Left ventricle myocardium inferior (tissue), 1 donor: Measurements from ENCODE around the gene CA10. TPM values are rescaled to one million over a fixed set of nuclear protein-coding genes. Genes with fewer than 3 reads are reported as not detected.

Experiments
- DNase-seq: peaks from one replicate; pipeline ENCODE4 v3.0.0-alpha.2; 2020
- H3K27ac ChIP-seq: fragments of 200-600 bp; replicated peaks from 2 replicates; pipeline ENCODE4 v1.8.0; 2021
- H3K27me3 ChIP-seq: fragments of 200-600 bp; 2 replicates; pipeline ENCODE4 v1.8.0; 2021; ENCODE audit warnings: low read depth
- H3K36me3 ChIP-seq: fragments of 200-600 bp; 2 replicates; pipeline ENCODE4 v1.8.0; 2021
- H3K4me1 ChIP-seq: fragments of 200-600 bp; 2 replicates; pipeline ENCODE4 v1.8.0; 2021
- H3K4me3 ChIP-seq: fragments of 200-600 bp; 2 replicates; pipeline ENCODE4 v1.8.0; 2021; ENCODE audit warnings: mild to moderate bottlenecking, moderate library complexity
- H3K9me3 ChIP-seq: fragments of 200-600 bp; replicated peaks from 2 replicates; pipeline ENCODE4 v1.8.0; 2021
- CTCF ChIP-seq: fragments of 200-600 bp; IDR thresholded peaks from 2 replicates; pipeline ENCODE4 v1.8.0; 2021; ENCODE audit warnings: antibody characterized with exemption, mild to moderate bottlenecking, borderline replicate concordance
- intact Hi-C: fragments of 100-400 bp; cut with micrococcal nuclease; formaldehyde crosslinking; loops from one replicate; pipeline ENCODE4 v1.11.0; 2022
- total RNA-seq: library from RNA; stranded (reverse); fragmentation: NEBNext Ultra II Directional; extraction: Animal tissue kit (Norgen Biotek cat#: 25700); gene quantifications from one replicate; pipeline ENCODE4 v1.2.1, GENCODE V29; 2021
- donor health status: DM: no; HTN: yes; CAD: no; lungs with severe emphysema.

CA10 gene
- total RNA-seq, 1 donor from 2014 or later: not detected

DNA sequence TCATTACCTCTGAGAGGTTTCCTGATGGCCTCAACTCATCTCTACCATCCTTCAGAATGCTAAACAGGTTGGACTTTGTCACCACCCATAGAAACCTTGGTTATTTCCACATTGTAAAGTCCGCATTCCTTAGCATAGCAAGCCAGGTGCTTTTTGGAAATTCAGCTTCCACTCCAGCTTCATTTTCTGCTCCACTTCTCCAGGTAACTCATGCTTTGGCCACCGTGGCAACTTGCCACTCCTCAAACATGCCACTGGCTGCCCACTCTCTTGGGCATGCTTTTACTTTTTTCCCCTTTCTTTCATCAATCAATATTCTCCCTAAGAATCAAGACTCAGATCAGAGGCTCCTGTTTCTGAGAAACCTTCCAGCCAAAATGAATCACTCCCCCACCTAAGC lies 203.3 kb downstream of the CA10 start:
- Histone ChIP-seq H3K27me3 (no peaks in the 10 kb centered on the region), H3K4me1 (no peaks in the 10 kb centered on the region), H3K9me3 (peaks cover 18% of the 10 kb centered on the region), H3K4me3 (no peak overlapping the region), H3K36me3 (no peaks in the 10 kb centered on the region), H3K27ac (no peak overlapping the region)
- intact Hi-C loops: no loop called here
- no peak for TF ChIP-seq CTCF
- DNase-seq: no peak

DNA sequence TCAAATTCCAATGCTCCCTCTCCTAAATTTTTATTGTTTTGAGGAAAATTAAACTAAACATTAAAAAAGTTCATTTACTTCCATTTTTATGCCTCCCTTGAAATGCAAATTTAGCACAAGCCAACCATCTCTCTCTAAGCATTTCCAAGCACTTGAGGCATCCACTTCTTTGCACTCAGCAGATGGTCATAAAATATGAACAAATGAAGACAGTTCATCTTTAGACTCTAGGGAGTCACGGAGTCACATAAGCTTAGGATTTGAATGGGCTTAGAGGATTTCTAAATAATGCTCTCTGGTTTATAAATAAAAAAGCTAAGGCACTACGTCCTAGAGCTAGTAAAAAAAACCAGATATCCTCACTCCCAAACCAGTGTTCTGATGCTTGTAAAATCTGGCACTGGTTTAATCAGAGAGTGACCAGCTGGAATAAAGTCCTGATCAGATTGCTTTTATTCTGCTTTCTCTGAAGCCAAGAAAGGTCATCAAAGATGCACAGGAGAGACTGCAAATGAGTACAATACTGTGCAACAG lies 204.2 kb downstream of the CA10 start:
- Histone ChIP-seq H3K36me3 (no peaks in the 10 kb centered on the region), H3K9me3 (peaks cover 13% of the 10 kb centered on the region), H3K27me3 (no peaks in the 10 kb centered on the region), H3K27ac (no peak overlapping the region), H3K4me3 (no peak overlapping the region), H3K4me1 (no peaks in the 10 kb centered on the region)
- no peak for DNase-seq
- no peak for TF ChIP-seq CTCF
- intact Hi-C loops: no loop called here

DNA sequence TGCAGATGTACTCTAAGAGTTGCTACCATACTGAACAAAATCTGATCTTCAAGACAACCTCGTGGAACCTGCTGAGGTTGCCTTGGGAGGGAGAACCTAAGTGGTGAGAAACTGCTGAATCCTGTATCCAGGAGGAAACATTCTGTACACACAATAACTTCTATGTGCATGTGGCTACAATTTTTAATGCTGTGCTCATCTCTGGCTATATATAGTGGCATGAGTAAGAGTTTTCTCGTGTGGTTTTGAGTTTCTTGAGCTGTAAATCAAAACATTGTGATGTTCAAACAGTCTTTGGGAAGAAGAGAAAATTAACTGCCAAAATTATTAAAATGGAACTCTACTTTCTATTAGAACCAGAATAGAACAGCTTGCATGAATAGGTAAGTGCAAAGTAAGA lies 206.8 kb downstream of the CA10 start:
- no peak for TF ChIP-seq CTCF
- H3K4me1 ChIP-seq: no peaks in the 10 kb centered on the region
- no peaks in the 10 kb centered on the region for H3K36me3 ChIP-seq
- no peak overlapping the region for H3K4me3 ChIP-seq
- H3K9me3 ChIP-seq: peaks cover 13% of the 10 kb centered on the region
- H3K27ac ChIP-seq: no peak overlapping the region
- no peak for DNase-seq
- no peaks in the 10 kb centered on the region for H3K27me3 ChIP-seq
- intact Hi-C loops: no loop called here

DNA sequence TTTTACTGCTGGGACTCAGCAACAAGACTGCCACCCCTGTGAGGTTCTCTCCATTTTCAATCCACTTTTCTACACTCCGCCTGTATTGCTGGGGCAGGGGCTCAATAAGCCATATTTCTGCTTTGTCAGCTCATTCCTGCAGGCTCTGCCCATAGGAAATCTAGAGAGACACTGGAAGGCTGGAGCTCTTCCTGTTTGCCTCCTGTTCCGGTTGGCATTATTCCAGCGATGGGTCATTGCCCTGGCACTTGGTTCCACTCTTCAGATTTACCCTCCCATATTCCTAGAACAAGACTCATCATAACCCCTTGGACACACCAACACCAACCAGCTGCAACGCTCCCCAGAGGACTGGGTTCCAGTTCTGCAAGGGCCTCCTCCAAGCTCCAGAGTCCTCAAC lies 210.4 kb downstream of the CA10 start:
- intact Hi-C loops: no loop called here
- Histone ChIP-seq H3K9me3 (peaks cover 13% of the 10 kb centered on the region), H3K27me3 (no peaks in the 10 kb centered on the region), H3K36me3 (no peaks in the 10 kb centered on the region), H3K4me3 (no peak overlapping the region), H3K27ac (no peak overlapping the region), H3K4me1 (no peaks in the 10 kb centered on the region)
- no peak for TF ChIP-seq CTCF
- DNase-seq: no peak

DNA sequence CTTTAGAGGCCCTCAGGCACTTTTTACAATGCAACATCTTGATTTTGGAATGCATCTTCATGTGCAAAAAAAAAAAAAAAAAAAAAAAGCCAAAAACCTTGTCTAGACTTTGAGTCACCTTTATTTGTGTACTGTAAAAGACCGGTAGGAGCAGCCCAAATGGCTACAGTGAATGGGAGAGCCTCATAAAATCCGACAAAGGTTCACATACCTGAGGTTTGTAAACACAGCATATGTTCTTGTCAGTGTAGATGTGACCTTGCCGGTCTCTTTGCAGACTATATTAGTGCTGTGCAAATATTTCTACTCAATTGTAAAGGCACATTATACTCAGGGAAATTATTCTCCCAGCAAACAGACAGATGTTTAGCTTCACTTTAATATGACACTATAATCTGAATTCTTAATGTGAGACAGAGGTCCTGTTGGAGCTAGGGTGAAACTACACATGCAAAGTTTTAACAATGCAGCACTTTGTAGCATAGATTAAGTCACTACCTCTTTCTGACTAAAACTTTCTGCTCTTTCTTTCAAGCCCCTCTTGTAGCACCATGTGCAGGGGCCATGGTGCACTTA lies 211.3 kb downstream of the CA10 start:
- H3K4me3 ChIP-seq: no peak overlapping the region
- no peak overlapping the region for H3K27ac ChIP-seq
- DNase-seq: no peak
- peaks cover 9% of the 10 kb centered on the region for H3K9me3 ChIP-seq
- no peaks in the 10 kb centered on the region for H3K4me1 ChIP-seq
- no peak for TF ChIP-seq CTCF
- H3K27me3 ChIP-seq: no peaks in the 10 kb centered on the region
- intact Hi-C loops: no loop called here
- no peaks in the 10 kb centered on the region for H3K36me3 ChIP-seq
